Mesendoderm (in vitro differentiated cells): ENCODE data around the gene RAB3C.
"Not testable (repeated sequence)": the region's sequence is repeated elsewhere in the genome, so short reads cannot be mapped to it uniquely, and the experiment has no call there.

ENCODE experiments used
- DNase-seq: peaks from one replicate; pipeline ENCODE4 v3.0.0; 2013
- H2AK5ac ChIP-seq: 2 replicates; pipeline ENCODE4 v1.6.1; 2013; ENCODE audit warnings: low read length, inconsistent platforms
- H2BK120ac ChIP-seq: 2 replicates; pipeline ENCODE4 v1.6.1; 2013; ENCODE audit warnings: low read depth, mild to moderate bottlenecking, low read length, moderate library complexity, mixed read lengths
- H2BK15ac ChIP-seq: replicated peaks from 2 replicates; pipeline ENCODE4 v1.6.1; 2013; ENCODE audit warnings: low read depth, mild to moderate bottlenecking, moderate library complexity
- H2BK5ac ChIP-seq: 2 replicates; pipeline ENCODE4 v1.6.1; 2013; ENCODE audit warnings: low read length, inconsistent platforms
- H3K18ac ChIP-seq: 2 replicates; pipeline ENCODE4 v1.6.1; 2013; ENCODE audit warnings: mild to moderate bottlenecking, low read length, mixed read lengths
- H3K23ac ChIP-seq: one replicate; pipeline ENCODE4 v1.6.1; 2013; ENCODE audit warnings: low read length
- H3K27ac ChIP-seq: 2 replicates; pipeline ENCODE4 v1.5.1; 2013; ENCODE audit warnings: low read depth, mild to moderate bottlenecking, inconsistent platforms, low read length, moderate library complexity
- H3K27me3 ChIP-seq: 2 replicates; pipeline ENCODE4 v1.6.1; 2013; ENCODE audit warnings: low read length, control low read depth, mild to moderate bottlenecking, inconsistent platforms; ENCODE audit not compliant: insufficient read depth, poor library complexity
- H3K36me3 ChIP-seq: 2 replicates; pipeline ENCODE4 v1.6.1; 2013; ENCODE audit warnings: low read length, inconsistent platforms; ENCODE audit not compliant: control insufficient read depth, insufficient read depth
- H3K4ac ChIP-seq: one replicate; pipeline ENCODE4 v1.6.1; 2013; ENCODE audit warnings: low read depth, mild to moderate bottlenecking, low read length, moderate library complexity
- H3K4me1 ChIP-seq: 2 replicates; pipeline ENCODE4 v1.6.1; 2013; ENCODE audit warnings: low read depth, low read length, inconsistent platforms; ENCODE audit not compliant: control insufficient read depth
- H3K4me2 ChIP-seq: 2 replicates; pipeline ENCODE4 v1.6.1; 2013; ENCODE audit warnings: low read length
- H3K4me3 ChIP-seq: 2 replicates; pipeline ENCODE4 v1.5.1; 2013; ENCODE audit warnings: mild to moderate bottlenecking, low read length
- H3K56ac ChIP-seq: one replicate; pipeline ENCODE4 v1.6.1; 2013; ENCODE audit warnings: low read length
- H3K79me1 ChIP-seq: 2 replicates; pipeline ENCODE4 v1.6.1; 2013; ENCODE audit warnings: low read length, inconsistent platforms
- H3K79me2 ChIP-seq: 2 replicates; pipeline ENCODE4 v1.6.1; 2013; ENCODE audit warnings: mild to moderate bottlenecking, low read length; ENCODE audit not compliant: control insufficient read depth, insufficient read depth
- H3K9ac ChIP-seq: 2 replicates; pipeline ENCODE4 v1.6.1; 2013; ENCODE audit warnings: low read length, inconsistent platforms
- H4K5ac ChIP-seq: one replicate; pipeline ENCODE4 v1.6.1; 2013; ENCODE audit warnings: low read length
- H4K8ac ChIP-seq: one replicate; pipeline ENCODE4 v1.6.1; 2013; ENCODE audit warnings: low read depth, mild to moderate bottlenecking, control low read depth, low read length, moderate library complexity
- WGBS: extraction: QIAGEN DNeasy Blood & Tissue Kit; methylation state at CpG from one replicate; pipeline ENCODE4 v1.1.7; 2013; ENCODE audit warnings: low lambda C conversion rate, missing lambda C conversion rate; ENCODE audit not compliant: insufficient coverage; ENCODE audit errors: extremely low coverage; 5-methylcytosine and 5-hydroxymethylcytosine counted together

Gene RAB3C

DNA sequence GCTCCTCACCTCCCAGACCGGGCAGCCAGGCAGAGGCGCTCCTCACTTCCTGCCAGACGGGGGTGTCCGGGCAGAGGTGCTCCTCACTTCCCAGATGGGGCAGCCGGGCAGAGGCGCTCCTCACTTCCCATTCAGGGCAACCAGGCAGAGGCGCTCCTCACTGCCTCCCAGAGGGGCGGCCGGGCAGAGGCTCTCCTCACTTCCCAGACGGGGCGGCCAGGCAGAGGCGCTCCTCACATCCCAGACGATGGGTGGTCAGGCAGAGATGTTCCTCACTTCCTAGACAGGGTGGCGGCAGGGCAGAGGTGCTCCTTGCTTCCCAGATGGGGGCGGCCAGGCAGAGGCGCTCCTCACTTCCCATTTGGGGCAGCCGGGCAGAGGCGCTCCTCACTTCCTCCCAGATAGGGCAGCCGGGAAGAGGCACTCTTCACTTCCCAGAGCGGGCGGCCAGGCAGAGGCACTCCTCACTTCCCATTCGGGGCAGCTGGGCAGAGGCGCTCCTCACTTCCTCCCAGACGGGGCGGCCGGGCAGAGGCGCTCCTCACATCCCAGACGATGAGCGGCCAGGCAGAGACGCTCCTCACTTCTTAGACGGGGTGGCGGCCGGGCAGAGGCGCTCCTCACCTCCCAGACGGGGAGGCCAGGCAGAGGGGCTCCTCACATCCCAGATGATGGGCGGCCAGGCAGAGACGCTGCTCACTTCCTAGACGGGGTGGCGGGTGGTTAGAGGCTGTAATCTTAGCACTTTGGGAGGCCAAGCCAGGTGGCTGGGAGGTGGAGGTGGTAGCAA is 18.6 kb upstream of the RAB3C start:
- H3K27me3 ChIP-seq, H3K36me3 ChIP-seq, H3K4ac ChIP-seq, H2BK5ac ChIP-seq, H4K5ac ChIP-seq, H3K18ac ChIP-seq, H4K8ac ChIP-seq, DNase-seq, H3K9ac ChIP-seq, H2BK15ac ChIP-seq, H3K27ac ChIP-seq, H2AK5ac ChIP-seq, H3K79me2 ChIP-seq, H3K4me3 ChIP-seq, H2BK120ac ChIP-seq, H3K79me1 ChIP-seq, H3K4me1 ChIP-seq, H3K23ac ChIP-seq, H3K4me2 ChIP-seq, H3K56ac ChIP-seq: not testable (repeated sequence)
- no CpG with 5 or more reads among the region's 39 CpGs for WGBS

DNA sequence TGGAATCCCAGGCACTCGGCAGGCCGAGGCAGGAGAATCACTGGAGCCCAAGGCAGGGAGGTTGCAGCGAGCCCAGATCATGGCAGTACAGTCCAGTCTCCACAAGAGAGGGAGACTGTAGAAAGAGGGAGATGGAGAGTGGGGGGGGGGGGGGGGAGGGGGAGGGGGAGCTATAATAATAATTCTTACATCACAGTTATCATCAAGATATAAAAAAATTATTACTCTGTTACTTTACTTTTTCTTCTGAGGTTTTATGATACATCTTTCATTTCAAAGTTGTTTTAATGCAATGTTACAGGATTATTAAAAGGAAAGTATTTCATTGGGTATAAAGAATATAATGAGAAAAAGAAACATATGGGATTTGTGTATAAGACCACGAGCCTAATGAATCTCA is 17.8 kb upstream of the RAB3C start:
- no peak for DNase-seq
- Histone ChIP-seq H3K18ac (no peak overlapping the region), H2BK5ac (no peak overlapping the region), H3K56ac (no peak overlapping the region), H4K8ac (no peak overlapping the region), H2BK120ac (no peak overlapping the region), H3K36me3 (no peaks in the 10 kb centered on the region), H3K27ac (no peak overlapping the region), H2BK15ac (no peak overlapping the region), H3K23ac (no peak overlapping the region), H3K27me3 (no peaks in the 10 kb centered on the region), H3K79me2 (no peaks in the 10 kb centered on the region), H2AK5ac (no peak overlapping the region), H3K4ac (no peak overlapping the region), H3K4me2 (no peak overlapping the region), H4K5ac (no peak overlapping the region), H3K4me1 (no peaks in the 10 kb centered on the region), H3K79me1 (no peaks in the 10 kb centered on the region), H3K4me3 (no peak overlapping the region), H3K9ac (no peak overlapping the region)
- WGBS = no CpG with 5 or more reads among the region's 4 CpGs

DNA sequence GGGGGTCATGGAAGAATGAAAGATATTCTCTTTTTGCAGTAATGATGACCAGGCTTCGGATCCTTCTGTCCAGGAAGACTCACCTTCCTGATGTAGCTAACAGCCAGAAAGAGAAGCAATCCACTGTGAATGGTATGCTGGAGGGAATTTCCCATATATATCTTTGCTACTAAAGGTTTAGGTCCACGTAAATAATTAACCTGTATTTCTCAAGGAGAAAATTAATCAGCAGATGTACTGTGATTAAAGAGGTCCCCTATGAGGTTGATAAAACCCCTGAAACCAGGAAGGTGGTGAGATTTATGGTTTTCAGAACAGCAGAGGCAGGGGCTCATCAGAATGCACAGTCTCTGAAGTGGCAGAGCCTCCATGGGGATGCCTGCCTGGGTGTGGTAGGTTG is 11.4 kb upstream of the RAB3C start:
- Histone ChIP-seq H2AK5ac (no peak overlapping the region), H3K9ac (no peak overlapping the region), H3K4me1 (no peaks in the 10 kb centered on the region), H4K8ac (no peak overlapping the region), H3K27me3 (no peaks in the 10 kb centered on the region), H2BK120ac (no peak overlapping the region), H3K36me3 (no peaks in the 10 kb centered on the region), H3K4ac (no peak overlapping the region), H3K4me2 (no peak overlapping the region), H4K5ac (no peak overlapping the region), H3K4me3 (no peak overlapping the region), H2BK5ac (no peak overlapping the region), H3K18ac (no peak overlapping the region), H3K27ac (no peak overlapping the region), H3K23ac (no peak overlapping the region), H2BK15ac (no peak overlapping the region), H3K79me2 (no peaks in the 10 kb centered on the region), H3K79me1 (no peaks in the 10 kb centered on the region), H3K56ac (no peak overlapping the region)
- no peak for DNase-seq
- WGBS = no CpG with 5 or more reads among the region's 2 CpGs

DNA sequence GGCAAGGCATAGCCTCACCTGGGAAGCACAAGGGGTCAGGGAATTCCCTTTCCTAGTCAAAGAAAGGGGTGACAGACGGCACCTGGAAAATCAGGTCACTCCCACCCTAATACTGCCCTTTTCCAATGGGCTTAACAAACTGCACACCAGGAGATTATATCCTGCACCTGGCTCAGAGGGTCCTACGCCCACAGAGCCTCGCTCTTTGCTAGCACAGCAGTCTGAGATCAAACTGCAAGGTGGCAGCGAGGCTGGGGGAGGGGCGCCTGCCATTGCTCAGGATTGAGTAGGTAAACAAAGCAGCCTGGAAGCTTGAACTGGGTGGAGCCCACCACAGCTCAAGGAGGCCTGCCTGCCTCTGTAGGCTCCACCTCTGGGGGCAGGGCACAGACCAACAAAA is 9.9 kb upstream of the RAB3C start:
- H2BK15ac ChIP-seq, H4K8ac ChIP-seq, H3K4me3 ChIP-seq, H3K56ac ChIP-seq, H2BK5ac ChIP-seq, H3K18ac ChIP-seq, H3K79me1 ChIP-seq, H3K36me3 ChIP-seq, H3K4me1 ChIP-seq, H4K5ac ChIP-seq, H3K79me2 ChIP-seq, H2BK120ac ChIP-seq, H3K27me3 ChIP-seq, DNase-seq, H3K27ac ChIP-seq, H3K4ac ChIP-seq, H3K23ac ChIP-seq, H3K9ac ChIP-seq, H3K4me2 ChIP-seq, H2AK5ac ChIP-seq: not testable (repeated sequence)
- no CpG with 5 or more reads among the region's 5 CpGs for WGBS

DNA sequence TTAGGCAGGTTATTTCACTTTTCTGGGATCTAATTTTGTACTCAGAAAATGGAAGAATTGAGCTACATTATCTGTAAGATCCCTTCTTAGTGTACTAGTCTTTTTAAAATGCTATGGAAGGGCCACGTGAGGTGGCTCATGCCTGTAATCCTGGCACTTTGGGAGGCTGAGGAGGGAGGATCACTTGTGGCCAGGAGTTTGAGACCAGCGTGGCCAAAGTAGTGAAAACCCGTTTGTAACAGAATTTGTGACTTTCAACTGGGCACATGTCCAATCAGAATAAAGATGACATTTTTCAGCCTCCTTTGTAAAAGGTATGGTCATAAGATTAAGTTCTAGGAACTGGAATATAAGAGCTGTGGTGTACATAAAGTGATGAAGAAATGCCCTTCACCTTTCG is 3.1 kb upstream of the RAB3C start:
- no peak overlapping the region for H3K4ac ChIP-seq

More for the DNA sequence above, 3.1 kb upstream of the RAB3C start:
- no peaks in the 10 kb centered on the region for H3K27me3 ChIP-seq
- no peak overlapping the region for H3K4me3 ChIP-seq
- no peak overlapping the region for H2BK120ac ChIP-seq
- H3K36me3 ChIP-seq = no peaks in the 10 kb centered on the region
- no peak overlapping the region for H3K18ac ChIP-seq
- no peak overlapping the region for H3K4me2 ChIP-seq
- no CpG with 5 or more reads among the region's 4 CpGs for WGBS
- H3K9ac ChIP-seq = no peak overlapping the region
- no peak overlapping the region for H2BK5ac ChIP-seq
- H4K8ac ChIP-seq = no peak overlapping the region
- H2AK5ac ChIP-seq = no peak overlapping the region
- H3K79me2 ChIP-seq = no peaks in the 10 kb centered on the region
- no peaks in the 10 kb centered on the region for H3K79me1 ChIP-seq
- H3K23ac ChIP-seq = no peak overlapping the region
- peaks cover 3% of the 10 kb centered on the region for H3K4me1 ChIP-seq
- no peak overlapping the region for H2BK15ac ChIP-seq
- no peak overlapping the region for H3K27ac ChIP-seq
- no peak for DNase-seq
- H4K5ac ChIP-seq = no peak overlapping the region
- no peak overlapping the region for H3K56ac ChIP-seq
